HCT116 (cell line): ENCODE results near the gene ADCY1. TPM values are rescaled to one million over a fixed set of nuclear protein-coding genes. Genes with fewer than 3 reads are reported as not detected.

Experiments used
- ATAC-seq: fragments of 200-7000 bp; cut with Tn5 transposase; 2 replicates; pipeline ENCODE4 v1.9.1; 2020; ENCODE audit warnings: mild to moderate bottlenecking, moderate library complexity
- BruUV-seq: library from RNA; stranded (reverse); fragments of 400-500 nt; replicated peaks from 2 replicates; lab custom pipeline; 2021; lab: Mats Ljungman, UMichigan
- CTCF ChIA-PET: fragments of 300-600 bp; sonication (Branson Sonifier 250); formaldehyde crosslinking; loops from one replicate; lab custom pipeline; 2021; ENCODE audit warnings: antibody characterized with exemption; lab: Charles Lee
- POLR2A ChIA-PET: fragments of 300-600, 350-600 bp; sonication (Branson Sonifier 250); formaldehyde crosslinking; loops from one replicate; lab custom pipeline; 2021; ENCODE audit warnings: antibody characterized with exemption; lab: Charles Lee
- RAD21 ChIA-PET, 2 experiments: fragments of 300-600 bp; sonication (Branson Sonifier 250); formaldehyde crosslinking; loops; one replicate each; lab custom pipeline; 2023; ENCODE audit warnings: low total read pairs in 2 of 2; ENCODE audit not compliant: uncharacterized antibody in 2 of 2, unreplicated experiment in 2 of 2, low non-redundant PET in 1 of 2; lab: Charles Lee
- DNase-seq: peaks from one replicate; pipeline ENCODE4 v3.0.0-alpha.2; 2010; ENCODE audit warnings: low read depth, low spot score
- H2AFZ ChIP-seq: fragments of 200-600 bp; shearing (Covaris generic), sonication (generic); 2 replicates; pipeline ENCODE4 v1.6.1; 2017; ENCODE audit warnings: low read depth, mixed run types, mixed read lengths, antibody characterized with exemption, low read length; ENCODE audit not compliant: poor library complexity, severe bottlenecking
- H3K27ac ChIP-seq: 2 replicates; pipeline ENCODE4 v1.5.1; 2012; ENCODE audit warnings: low read depth, low read length
- H3K27me3 ChIP-seq: fragments of 200-600 bp; sonication (generic); 2 replicates; pipeline ENCODE4 v1.6.1; 2016; ENCODE audit warnings: mixed run types, low read length, mixed read lengths; ENCODE audit not compliant: insufficient read depth
- H3K36me3 ChIP-seq, 2 experiments: fragments of 200-500 bp in 1 of 2; fragments of 200-600 bp in 1 of 2; sonication (Bioruptor generic) in 1 of 2; sonication (generic) in 1 of 2; 2 replicates each; pipeline versions ENCODE4 v1.5.1 to v1.6.1; 2014 to 2016; ENCODE audit warnings: low read length in 2 of 2, inconsistent platforms in 1 of 2, mixed read lengths in 1 of 2, mixed run types in 1 of 2; ENCODE audit not compliant: insufficient read depth in 2 of 2, control insufficient read depth in 1 of 2
- H3K4me1 ChIP-seq, 2 experiments: fragments of 200-600 bp in 1 of 2; sonication (generic) in 1 of 2; 2 replicates each; pipeline versions ENCODE4 v1.5.1 to v1.6.1; 2012 to 2017; ENCODE audit warnings: low read length in 2 of 2, inconsistent platforms in 1 of 2, mild to moderate bottlenecking in 1 of 2, mixed read lengths in 1 of 2, mixed run types in 1 of 2, moderate library complexity in 1 of 2; ENCODE audit not compliant: insufficient read depth in 2 of 2, control insufficient read depth in 1 of 2
- H3K4me2 ChIP-seq: fragments of 200-600 bp; sonication (generic); 2 replicates; pipeline ENCODE4 v1.6.1; 2017; ENCODE audit warnings: mixed run types, low read length, mixed read lengths
- H3K4me3 ChIP-seq, 2 experiments: fragments of 200-600 bp in 1 of 2; sonication (generic) in 1 of 2; replicated peaks in 1 of 2; 2 replicates each; pipeline ENCODE4 v1.5.1; 2011 to 2016; ENCODE audit warnings: low read length in 2 of 2, control low read depth in 1 of 2, low read depth in 1 of 2, mild to moderate bottlenecking in 1 of 2, mixed read lengths in 1 of 2, mixed run types in 1 of 2
- H3K79me2 ChIP-seq: fragments of 200-600 bp; sonication (generic); 2 replicates; pipeline ENCODE4 v1.6.1; 2017; ENCODE audit warnings: mild to moderate bottlenecking, mixed run types, low read length, moderate library complexity, mixed read lengths; ENCODE audit not compliant: insufficient read depth
- H3K9ac ChIP-seq: fragments of 200-600 bp; sonication (generic); 2 replicates; pipeline ENCODE4 v1.6.1; 2016; ENCODE audit warnings: low read length, mixed read lengths
- H3K9me2 ChIP-seq: fragments of 200-600 bp; sonication (generic), shearing (Covaris generic); 2 replicates; pipeline ENCODE4 v1.6.1; 2017; ENCODE audit warnings: mixed run types, mild to moderate bottlenecking, moderate library complexity; ENCODE audit not compliant: insufficient read depth
- H3K9me3 ChIP-seq, 2 experiments: fragments of 200-500 bp in 1 of 2; fragments of 200-600 bp in 1 of 2; sonication (Bioruptor generic) in 1 of 2; sonication (generic) in 1 of 2; 2 replicates each; pipeline ENCODE4 v1.6.1; 2014 to 2017; ENCODE audit warnings: low read length in 2 of 2, mixed read lengths in 2 of 2, inconsistent platforms in 1 of 2, low read depth in 1 of 2, mild to moderate bottlenecking in 1 of 2, mixed run types in 1 of 2, moderate library complexity in 1 of 2; ENCODE audit not compliant: control insufficient read depth in 1 of 2, insufficient read depth in 1 of 2
- H4K20me1 ChIP-seq: fragments of 200-600 bp; sonication (generic), shearing (Covaris generic); 2 replicates; pipeline ENCODE4 v1.6.1; 2017; ENCODE audit warnings: mixed run types, mild to moderate bottlenecking, moderate library complexity; ENCODE audit not compliant: insufficient read depth
- CBX3 ChIP-seq: IDR thresholded peaks from 2 replicates; pipeline ENCODE4 v1.6.1; 2012; ENCODE audit warnings: low read depth
- CEBPB ChIP-seq: IDR thresholded peaks from 2 replicates; pipeline ENCODE4 v1.6.1; 2012; ENCODE audit warnings: low read depth
- EGR1 ChIP-seq: IDR thresholded peaks from 2 replicates; pipeline ENCODE4 v1.6.1; 2012; ENCODE audit warnings: low read depth
- ELF1 ChIP-seq: IDR thresholded peaks from 2 replicates; pipeline ENCODE4 v1.6.1; 2012; ENCODE audit warnings: low read depth, borderline replicate concordance
- EZH2 ChIP-seq: fragments of 200-600 bp; sonication (generic); IDR thresholded peaks from 2 replicates; pipeline ENCODE4 v1.6.1; 2017; ENCODE audit warnings: antibody characterized with exemption, mixed run types
- EZH2phosphoT487 ChIP-seq: fragments of 200-600 bp; IDR thresholded peaks from 2 replicates; pipeline ENCODE4 v1.6.1; 2018; ENCODE audit warnings: antibody characterized with exemption, borderline replicate concordance
- JUND ChIP-seq: IDR thresholded peaks from 2 replicates; pipeline ENCODE4 v1.6.1; 2012
- POLR2AphosphoS5 ChIP-seq: IDR thresholded peaks from 2 replicates; pipeline ENCODE4 v1.6.1; 2011; ENCODE audit warnings: mild to moderate bottlenecking, low read depth, low read length, moderate library complexity
- SIN3A ChIP-seq: IDR thresholded peaks from 2 replicates; pipeline ENCODE4 v1.6.1; 2012; ENCODE audit warnings: low read depth
- SRF ChIP-seq: IDR thresholded peaks from 2 replicates; pipeline ENCODE4 v1.6.1; 2012; ENCODE audit warnings: low read depth
- TCF7L2 ChIP-seq: IDR thresholded peaks from 2 replicates; pipeline ENCODE4 v1.7.0; 2011; ENCODE audit warnings: borderline replicate concordance, inconsistent platforms; ENCODE audit not compliant: insufficient read depth, insufficient read length; ENCODE audit errors: extremely low read depth
- YY1 ChIP-seq: IDR thresholded peaks from 2 replicates; pipeline ENCODE4 v1.6.1; 2011; ENCODE audit warnings: low read length, low read depth, moderate library complexity, mild to moderate bottlenecking; ENCODE audit not compliant: insufficient replicate concordance; ENCODE audit errors: extremely low read depth
- ZFX ChIP-seq: fragments of 450-650 bp; IDR thresholded peaks from 2 replicates; pipeline ENCODE4 v1.6.1; 2017
- intact Hi-C: fragments of 100-400 bp; cut with micrococcal nuclease; formaldehyde crosslinking; loops from 2 replicates; pipeline ENCODE4 v1.10.0; 2022
- total RNA-seq: library from RNA; stranded (reverse); gene quantifications from one replicate; pipeline ENCODE4 v1.2.1, GENCODE V29; 2021; ENCODE audit not compliant: unreplicated experiment
- TF ChIP-seq, protein P1 (sequence below): IDR thresholded peaks from 2 replicates; pipeline ENCODE4 v1.6.1; 2012
- TF ChIP-seq, protein P2 (sequence below): IDR thresholded peaks from 2 replicates; pipeline ENCODE4 v1.6.1; 2012; ENCODE audit warnings: low read depth
- TF ChIP-seq, protein P3 (sequence below): IDR thresholded peaks from 2 replicates; pipeline ENCODE4 v1.6.1; 2012
- TF ChIP-seq, protein P4 (sequence below), 3 experiments: fragments of 200-600 bp in 1 of 3; sonication (generic) in 1 of 3; IDR thresholded peaks in 2 of 3; conservative IDR thresholded peaks in 1 of 3; 2 replicates each; pipeline ENCODE4 v1.5.1; 2012 to 2017; ENCODE audit warnings: low read depth in 2 of 3, low read length in 2 of 3, antibody characterized with exemption in 1 of 3, borderline replicate concordance in 1 of 3, control low read depth in 1 of 3, mild to moderate bottlenecking in 1 of 3, mixed read lengths in 1 of 3, mixed run types in 1 of 3, moderate library complexity in 1 of 3; ENCODE audit not compliant: insufficient read depth in 1 of 3

The ADCY1 gene
- total RNA-seq, 1 experiment from 2014 or later = 0.05 TPM

DNA sequence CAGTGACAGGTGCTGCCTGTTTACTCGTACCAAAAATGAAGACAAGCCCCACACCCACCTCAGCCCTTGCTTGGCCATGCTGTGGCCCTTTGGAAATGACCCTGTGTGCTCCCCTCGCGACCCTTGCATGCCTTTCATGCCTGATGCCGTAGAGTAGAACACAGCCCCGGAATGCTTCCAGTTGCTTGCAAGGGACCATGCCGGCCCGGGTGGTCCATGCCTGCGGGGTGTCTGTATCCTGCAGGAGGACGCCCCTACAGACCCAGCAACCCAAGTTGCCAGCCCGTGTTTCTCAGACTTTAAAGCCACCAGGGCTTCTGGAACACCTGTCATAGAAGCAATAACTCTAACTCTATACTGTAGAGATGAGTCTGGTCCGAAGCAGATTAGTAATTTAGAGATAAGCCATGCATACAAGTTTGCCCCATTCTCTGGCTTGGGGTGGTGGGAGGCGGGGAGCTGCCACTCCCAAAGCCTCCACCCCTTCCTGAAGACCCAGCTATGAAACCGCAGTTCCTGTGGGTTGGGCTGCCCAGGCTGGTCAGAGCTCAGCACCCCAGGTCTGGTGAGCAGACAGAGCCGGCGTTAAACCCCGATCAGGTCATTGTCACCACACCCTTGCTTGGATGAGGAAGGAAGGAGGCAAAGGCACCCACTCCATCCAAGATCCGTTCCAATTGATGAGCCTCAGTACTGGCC, 143.5 kb downstream of the ADCY1 start:
- DNase-seq (no peak), ATAC-seq (no peak)
- POLR2A ChIA-PET = no interaction called here
- RAD21 ChIA-PET = no interaction called here
- no TSS peak for BruUV-seq
- Histone ChIP-seq H3K4me3 (no peak overlapping the region), H3K9me2 (no peaks in the 10 kb centered on the region), H3K9me3 (no peaks in the 10 kb centered on the region), H3K27ac (no peak overlapping the region), H3K27me3 (no peaks in the 10 kb centered on the region; the same call in 1 of the 2 replicates), H4K20me1 (no peaks in the 10 kb centered on the region), H3K9ac (no peak overlapping the region), H3K4me1 (no peaks in the 10 kb centered on the region), H3K36me3 (no peaks in the 10 kb centered on the region), H2AFZ (no peak overlapping the region), H3K4me2 (no peak overlapping the region), H3K79me2 (no peaks in the 10 kb centered on the region)
- CTCF ChIA-PET = no interaction called here
- intact Hi-C loops = no loop called here
- TF ChIP-seq ELF1 = no peak
- TF ChIP-seq, protein P1, sequence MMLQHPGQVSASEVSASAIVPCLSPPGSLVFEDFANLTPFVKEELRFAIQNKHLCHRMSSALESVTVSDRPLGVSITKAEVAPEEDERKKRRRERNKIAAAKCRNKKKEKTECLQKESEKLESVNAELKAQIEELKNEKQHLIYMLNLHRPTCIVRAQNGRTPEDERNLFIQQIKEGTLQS = no peak
- TF ChIP-seq, protein P2, sequence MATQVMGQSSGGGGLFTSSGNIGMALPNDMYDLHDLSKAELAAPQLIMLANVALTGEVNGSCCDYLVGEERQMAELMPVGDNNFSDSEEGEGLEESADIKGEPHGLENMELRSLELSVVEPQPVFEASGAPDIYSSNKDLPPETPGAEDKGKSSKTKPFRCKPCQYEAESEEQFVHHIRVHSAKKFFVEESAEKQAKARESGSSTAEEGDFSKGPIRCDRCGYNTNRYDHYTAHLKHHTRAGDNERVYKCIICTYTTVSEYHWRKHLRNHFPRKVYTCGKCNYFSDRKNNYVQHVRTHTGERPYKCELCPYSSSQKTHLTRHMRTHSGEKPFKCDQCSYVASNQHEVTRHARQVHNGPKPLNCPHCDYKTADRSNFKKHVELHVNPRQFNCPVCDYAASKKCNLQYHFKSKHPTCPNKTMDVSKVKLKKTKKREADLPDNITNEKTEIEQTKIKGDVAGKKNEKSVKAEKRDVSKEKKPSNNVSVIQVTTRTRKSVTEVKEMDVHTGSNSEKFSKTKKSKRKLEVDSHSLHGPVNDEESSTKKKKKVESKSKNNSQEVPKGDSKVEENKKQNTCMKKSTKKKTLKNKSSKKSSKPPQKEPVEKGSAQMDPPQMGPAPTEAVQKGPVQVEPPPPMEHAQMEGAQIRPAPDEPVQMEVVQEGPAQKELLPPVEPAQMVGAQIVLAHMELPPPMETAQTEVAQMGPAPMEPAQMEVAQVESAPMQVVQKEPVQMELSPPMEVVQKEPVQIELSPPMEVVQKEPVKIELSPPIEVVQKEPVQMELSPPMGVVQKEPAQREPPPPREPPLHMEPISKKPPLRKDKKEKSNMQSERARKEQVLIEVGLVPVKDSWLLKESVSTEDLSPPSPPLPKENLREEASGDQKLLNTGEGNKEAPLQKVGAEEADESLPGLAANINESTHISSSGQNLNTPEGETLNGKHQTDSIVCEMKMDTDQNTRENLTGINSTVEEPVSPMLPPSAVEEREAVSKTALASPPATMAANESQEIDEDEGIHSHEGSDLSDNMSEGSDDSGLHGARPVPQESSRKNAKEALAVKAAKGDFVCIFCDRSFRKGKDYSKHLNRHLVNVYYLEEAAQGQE = no peak
- no peak for TF ChIP-seq SIN3A
- TF ChIP-seq, protein P3, sequence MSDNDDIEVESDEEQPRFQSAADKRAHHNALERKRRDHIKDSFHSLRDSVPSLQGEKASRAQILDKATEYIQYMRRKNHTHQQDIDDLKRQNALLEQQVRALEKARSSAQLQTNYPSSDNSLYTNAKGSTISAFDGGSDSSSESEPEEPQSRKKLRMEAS = no peak
- no peak for TF ChIP-seq EZH2
- TF ChIP-seq TCF7L2 = no peak
- no peak for TF ChIP-seq POLR2AphosphoS5
- no peak for TF ChIP-seq JUND
- no peak for TF ChIP-seq SRF
- no peak for TF ChIP-seq EZH2phosphoT487
- TF ChIP-seq ZFX = no peak
- no peak for TF ChIP-seq CEBPB
- TF ChIP-seq, protein P4, sequence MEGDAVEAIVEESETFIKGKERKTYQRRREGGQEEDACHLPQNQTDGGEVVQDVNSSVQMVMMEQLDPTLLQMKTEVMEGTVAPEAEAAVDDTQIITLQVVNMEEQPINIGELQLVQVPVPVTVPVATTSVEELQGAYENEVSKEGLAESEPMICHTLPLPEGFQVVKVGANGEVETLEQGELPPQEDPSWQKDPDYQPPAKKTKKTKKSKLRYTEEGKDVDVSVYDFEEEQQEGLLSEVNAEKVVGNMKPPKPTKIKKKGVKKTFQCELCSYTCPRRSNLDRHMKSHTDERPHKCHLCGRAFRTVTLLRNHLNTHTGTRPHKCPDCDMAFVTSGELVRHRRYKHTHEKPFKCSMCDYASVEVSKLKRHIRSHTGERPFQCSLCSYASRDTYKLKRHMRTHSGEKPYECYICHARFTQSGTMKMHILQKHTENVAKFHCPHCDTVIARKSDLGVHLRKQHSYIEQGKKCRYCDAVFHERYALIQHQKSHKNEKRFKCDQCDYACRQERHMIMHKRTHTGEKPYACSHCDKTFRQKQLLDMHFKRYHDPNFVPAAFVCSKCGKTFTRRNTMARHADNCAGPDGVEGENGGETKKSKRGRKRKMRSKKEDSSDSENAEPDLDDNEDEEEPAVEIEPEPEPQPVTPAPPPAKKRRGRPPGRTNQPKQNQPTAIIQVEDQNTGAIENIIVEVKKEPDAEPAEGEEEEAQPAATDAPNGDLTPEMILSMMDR (IDR thresholded peaks at IDR 0.05 in 2 of 3, conservative IDR thresholded peaks at IDR 0.05 in 1 of 3; ENCODE audit: borderline replicate concordance in 1 of 3, insufficient read depth in 1 of 3, low read depth in 2 of 3, low read length in 2 of 3) = no peak
- no peak for TF ChIP-seq YY1
- TF ChIP-seq EGR1 = no peak
- no peak for TF ChIP-seq CBX3
